Ovary (tissue), 3 donors: ENCODE data around the gene ZNRF1.

ENCODE experiments used
- POLR2A ChIP-seq: fragments of 450-650 bp; IDR thresholded peaks from one replicate; pipeline ENCODE4 v1.6.1; 2017; ENCODE audit warnings: antibody characterized with exemption, mild to moderate bottlenecking, moderate library complexity
- TF ChIP-seq, protein P1 (sequence below), 3 donors: fragments of 450-650 bp in 2 of 3; fragments of 200-600 bp in 1 of 3; IDR thresholded peaks; one replicate each; pipeline versions ENCODE4 v1.5.1 to v1.8.0; 2016 to 2022; ENCODE audit warnings: antibody characterized with exemption in 3 of 3, mild to moderate bottlenecking in 1 of 3
- donor health status: DM: no; HTN: no; CAD: no.

DNA sequence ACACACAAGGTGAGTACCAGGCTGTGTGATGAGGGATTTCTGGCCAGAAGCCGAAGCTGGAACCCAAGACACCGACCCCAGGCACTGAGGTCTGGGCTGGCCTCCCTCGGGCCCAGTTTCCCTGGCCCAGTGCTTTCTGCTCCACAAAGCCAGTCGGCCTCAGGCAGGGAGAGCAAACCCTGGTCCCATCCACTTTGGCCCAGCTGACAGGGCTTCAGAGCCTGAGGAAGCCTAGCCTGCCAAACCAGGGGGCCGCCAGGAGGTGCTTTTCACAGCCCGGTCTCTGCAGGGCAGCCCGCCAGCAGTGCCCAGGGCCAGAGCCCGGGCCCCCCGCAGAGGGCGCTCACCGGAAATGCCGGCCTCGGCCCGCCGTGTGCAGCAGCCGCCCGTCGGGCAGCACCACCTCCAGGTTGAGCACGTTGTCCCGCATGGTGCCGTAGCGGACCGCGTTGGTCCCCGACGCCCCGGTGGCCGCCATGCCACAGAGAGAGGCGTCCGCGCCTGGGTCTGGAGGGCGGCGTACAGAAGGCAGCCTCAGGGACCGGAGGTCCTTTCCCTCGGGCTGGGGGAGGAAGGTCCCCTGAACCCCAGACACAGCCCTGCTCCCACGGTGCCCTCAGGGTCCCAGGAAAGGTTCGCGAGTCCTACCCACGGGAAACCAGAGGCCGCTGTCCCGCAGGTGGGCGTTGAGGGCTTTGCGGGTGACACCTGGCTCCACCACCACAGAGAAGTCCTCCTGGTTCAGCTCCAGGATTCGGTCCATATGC is 115.5 kb downstream of the ZNRF1 start:
- TF ChIP-seq POLR2A, result no peak
- TF ChIP-seq, protein P1, sequence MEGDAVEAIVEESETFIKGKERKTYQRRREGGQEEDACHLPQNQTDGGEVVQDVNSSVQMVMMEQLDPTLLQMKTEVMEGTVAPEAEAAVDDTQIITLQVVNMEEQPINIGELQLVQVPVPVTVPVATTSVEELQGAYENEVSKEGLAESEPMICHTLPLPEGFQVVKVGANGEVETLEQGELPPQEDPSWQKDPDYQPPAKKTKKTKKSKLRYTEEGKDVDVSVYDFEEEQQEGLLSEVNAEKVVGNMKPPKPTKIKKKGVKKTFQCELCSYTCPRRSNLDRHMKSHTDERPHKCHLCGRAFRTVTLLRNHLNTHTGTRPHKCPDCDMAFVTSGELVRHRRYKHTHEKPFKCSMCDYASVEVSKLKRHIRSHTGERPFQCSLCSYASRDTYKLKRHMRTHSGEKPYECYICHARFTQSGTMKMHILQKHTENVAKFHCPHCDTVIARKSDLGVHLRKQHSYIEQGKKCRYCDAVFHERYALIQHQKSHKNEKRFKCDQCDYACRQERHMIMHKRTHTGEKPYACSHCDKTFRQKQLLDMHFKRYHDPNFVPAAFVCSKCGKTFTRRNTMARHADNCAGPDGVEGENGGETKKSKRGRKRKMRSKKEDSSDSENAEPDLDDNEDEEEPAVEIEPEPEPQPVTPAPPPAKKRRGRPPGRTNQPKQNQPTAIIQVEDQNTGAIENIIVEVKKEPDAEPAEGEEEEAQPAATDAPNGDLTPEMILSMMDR (IDR thresholded peaks at IDR 0.05), result no peak
